T-helper 2 cell treated with Interferon-gamma antibody and Interleukin-4, amounts not matched to agents 100 ng/mL and 5 ng/mL, for 36 hours (primary cell): ENCODE measurements around the gene TBK1. TPM values are rescaled to one million over a fixed set of nuclear protein-coding genes. Genes with fewer than 3 reads are reported as not detected.

Experiments used
- intact Hi-C: fragments of 100-400 bp; cut with micrococcal nuclease; formaldehyde crosslinking; loops from one replicate; pipeline ENCODE4 v1.15.1; 2023
- total RNA-seq: library from RNA; stranded (reverse); gene quantifications from 2 replicates; pipeline ENCODE4 v1.2.3, GENCODE V29; 2022

Gene TBK1
- 35.4 and 39.1 TPM in 2 replicates for total RNA-seq

- intact Hi-C loops: loop anchor here (1.0 to 5.0 kb wide), 3 partner anchors 40 to 215 kb away; partner anchors contain the start of gene XPOT
Observed at GRCh38 chr12:64451687-64452558, at the start of gene TBK1. Gene TBK1 (plus strand): TSS chr12:64452120. CDS start chr12:64455871, 3,751 bp downstream.

GRCh38 chr12:64402181-64402580 is 49.7 kb upstream of the TBK1 start:
- intact Hi-C loops: loop anchor here (5.0 kb wide), 1 partner anchor 770 kb away; no protein-coding TSS in a partner anchor

- intact Hi-C loops: loop anchor here (1.0 to 5.0 kb wide), 8 partner anchors 48 to 1937 kb away; partner anchors contain the start of genes GNS, KICS2, LLPH and MON2
Observed at GRCh38 chr12:64403707-64404469, 48.0 kb upstream of the TBK1 start, which contains the start of gene XPOT. Gene XPOT (plus strand): TSS chr12:64404392. CDS start chr12:64410036, 5,644 bp downstream.

GRCh38 chr12:64404470-64405256 is 47.3 kb upstream of the TBK1 start:
- intact Hi-C loops: loop anchor here (1.0 to 5.0 kb wide), 8 partner anchors 48 to 1938 kb away; partner anchors contain the start of genes GNS, KICS2, LLPH and MON2

GRCh38 chr12:64407342-64408223 is 44.3 kb upstream of the TBK1 start:
- intact Hi-C loops: no loop called here

- intact Hi-C loops: no loop called here
Observed at GRCh38 chr12:64411427-64411826, 40.5 kb upstream of the TBK1 start.

- intact Hi-C loops: no loop called here
Observed at GRCh38 chr12:64412459-64412858, 39.5 kb upstream of the TBK1 start.

GRCh38 chr12:64413884-64414283 is 38.0 kb upstream of the TBK1 start:
- intact Hi-C loops: no loop called here

GRCh38 chr12:64418209-64418608 is 33.7 kb upstream of the TBK1 start:
- intact Hi-C loops: no loop called here

- intact Hi-C loops: no loop called here
Observed at GRCh38 chr12:64419696-64420095, 32.2 kb upstream of the TBK1 start.

GRCh38 chr12:64427988-64428387 is 23.9 kb upstream of the TBK1 start:
- intact Hi-C loops: no loop called here

- intact Hi-C loops: no loop called here
Observed at GRCh38 chr12:64428956-64429355, 23.0 kb upstream of the TBK1 start.

- intact Hi-C loops: no loop called here
Observed at GRCh38 chr12:64430886-64431285, 21.0 kb upstream of the TBK1 start.

- intact Hi-C loops: no loop called here
Observed at GRCh38 chr12:64431791-64432190, 20.1 kb upstream of the TBK1 start.

GRCh38 chr12:64433915-64434314 is 18.0 kb upstream of the TBK1 start:
- intact Hi-C loops: no loop called here

GRCh38 chr12:64440100-64440499 is 11.8 kb upstream of the TBK1 start:
- intact Hi-C loops: no loop called here

GRCh38 chr12:64445490-64445889 is 6.4 kb upstream of the TBK1 start:
- intact Hi-C loops: no loop called here

- intact Hi-C loops: no loop called here
Observed at GRCh38 chr12:64446295-64446694, 5.6 kb upstream of the TBK1 start.

- intact Hi-C loops: loop anchor here (5.0 kb wide), 2 partner anchors 42 to 217 kb away; no protein-coding TSS in a partner anchor
Observed at GRCh38 chr12:64450057-64450640, 1.8 kb upstream of the TBK1 start.
